ENCODE data around the gene MET. TPM values are rescaled to one million over a fixed set of nuclear protein-coding genes. Genes with fewer than 3 reads are reported as not detected.

Gene MET
- total and polyA plus RNA-seq, 10 of the 15 experiments (the other 5 are each of a cell fraction or from before 2014, with no cell fraction given), result 0.01 to 0.21 TPM; not detected in 8

- TF ChIP-seq HSF1 (IDR thresholded peaks at IDR 0.05; ENCODE audit: low read depth, low read length) (no peak), CREM (IDR thresholded peaks at IDR 0.05; ENCODE audit: low read depth) (no peak), RUNX3 (IDR thresholded peaks at IDR 0.05; ENCODE audit: low read length) (no peak), ZNF687 (IDR thresholded peaks at IDR 0.05) (no peak), ZNF217 (IDR thresholded peaks at IDR 0.05) (no peak), ZBTB40 (IDR thresholded peaks at IDR 0.05; ENCODE audit: borderline replicate concordance) (no peak)
Measured at GRCh38 chr7:116782177-116782711, 110.2 kb downstream of the MET start (continued).
